ENCODE results near the gene TARS2.
A peak's percentile ranks its signal among the peaks of the same experiment; 100 is the strongest.

The TARS2 gene

DNA sequence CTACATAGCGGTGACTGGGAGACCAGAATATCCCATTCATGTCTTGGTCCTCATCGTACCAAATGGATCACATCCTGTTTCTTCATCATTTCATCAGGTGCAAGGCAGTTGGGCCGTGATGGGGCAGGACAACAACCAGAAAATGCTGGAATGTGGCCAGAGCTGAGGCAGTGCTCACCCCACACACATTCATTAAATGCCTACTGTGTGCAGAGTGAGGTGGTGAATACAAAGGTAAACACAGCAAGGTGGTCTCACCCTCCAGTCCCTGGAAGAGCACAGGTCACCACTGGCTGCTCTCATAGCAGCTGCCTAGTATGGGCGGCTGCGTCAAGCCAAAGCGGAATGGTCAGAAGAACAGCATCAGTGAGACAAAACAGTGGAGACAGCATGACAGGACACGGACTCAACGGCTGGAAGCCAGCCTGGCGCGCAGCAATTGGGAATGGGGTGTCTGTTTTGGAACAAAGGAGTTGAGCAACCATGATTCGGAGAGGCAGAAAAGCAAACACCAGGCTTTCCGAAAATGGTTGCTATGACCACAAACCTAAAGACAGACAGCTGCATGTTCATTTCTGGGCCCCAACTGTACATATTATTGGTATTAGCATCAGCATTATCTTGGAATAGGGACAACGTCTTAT is 56.4 kb downstream of the TARS2 start:
- DNase-seq = no peak

DNA sequence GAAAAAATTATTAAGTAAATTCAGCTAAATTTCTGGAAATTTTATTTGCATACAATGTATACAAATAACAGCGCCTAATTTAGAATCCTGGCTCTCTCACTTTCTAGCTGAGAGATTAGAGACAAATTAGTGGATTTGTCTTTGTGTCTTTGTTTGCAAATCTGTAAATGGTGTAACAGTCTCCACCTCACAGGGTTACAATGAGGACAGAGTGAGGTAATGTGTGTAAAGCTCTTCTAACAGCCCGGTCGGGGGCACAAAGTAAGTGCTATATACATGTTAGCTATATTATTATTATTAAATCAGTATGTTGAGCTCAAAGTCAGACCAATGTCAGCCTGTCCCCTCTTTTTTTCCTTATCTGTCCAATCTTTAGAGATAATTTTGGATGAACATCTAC is 57.0 kb downstream of the TARS2 start:
- DNase-seq = no peak

DNA sequence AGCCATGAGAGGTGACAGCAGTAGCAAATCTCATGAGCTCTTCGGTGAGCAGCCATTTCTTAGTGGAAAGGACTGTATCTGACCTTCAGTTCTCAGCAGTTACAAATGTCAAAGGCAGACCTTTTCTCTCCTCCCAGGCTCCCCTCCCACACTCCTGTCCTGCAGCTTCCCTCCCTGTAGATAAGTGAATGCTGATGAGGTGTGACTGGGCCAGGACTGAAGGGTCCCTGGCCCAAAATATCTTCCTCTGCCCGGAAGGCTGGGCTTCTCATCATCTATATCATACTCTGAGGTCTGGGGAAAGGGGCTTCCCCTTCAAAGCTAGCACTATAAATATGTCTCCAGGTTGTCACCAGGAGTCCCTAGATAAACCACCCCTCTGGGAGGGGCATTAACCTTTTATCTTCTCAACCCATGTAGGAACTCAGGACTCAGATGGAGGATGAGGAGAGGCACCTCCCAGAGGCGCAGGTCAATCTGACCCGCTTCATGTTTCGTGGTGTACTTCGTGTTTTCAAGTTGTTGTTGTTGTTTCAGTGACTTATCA is 58.3 kb downstream of the TARS2 start:
- no peak for DNase-seq

DNA sequence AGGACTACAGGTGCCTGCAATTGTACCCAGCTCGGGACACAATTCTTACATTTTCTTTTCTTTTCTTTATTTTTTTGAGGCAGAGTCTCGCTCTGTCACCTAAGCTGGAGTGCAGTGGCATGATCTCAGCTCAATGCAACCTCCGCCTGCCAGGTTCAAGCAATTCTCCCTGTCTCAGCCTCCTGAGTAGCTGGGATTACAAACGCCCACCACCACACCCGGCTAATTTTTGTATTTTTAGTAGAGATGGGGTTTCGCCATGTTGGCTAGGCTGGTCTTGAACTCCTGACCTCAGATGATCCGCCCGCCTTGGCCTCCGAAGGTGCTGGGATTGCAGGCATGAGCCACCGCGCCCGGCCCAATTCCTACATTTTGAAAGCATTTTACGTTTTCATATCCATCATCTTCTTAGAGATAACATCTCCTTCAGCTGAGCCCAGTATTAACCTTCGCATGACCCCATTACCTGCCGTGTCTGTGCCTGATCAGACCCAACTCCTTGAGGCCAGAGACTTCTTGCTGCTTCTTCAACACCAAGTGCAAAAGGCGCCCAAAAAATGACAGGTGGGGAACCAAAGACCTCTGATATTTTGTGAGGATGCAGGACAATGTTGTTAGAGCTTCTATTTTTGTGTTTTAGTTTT is 59.2 kb downstream of the TARS2 start:
- DNase-seq = no peak

DNA sequence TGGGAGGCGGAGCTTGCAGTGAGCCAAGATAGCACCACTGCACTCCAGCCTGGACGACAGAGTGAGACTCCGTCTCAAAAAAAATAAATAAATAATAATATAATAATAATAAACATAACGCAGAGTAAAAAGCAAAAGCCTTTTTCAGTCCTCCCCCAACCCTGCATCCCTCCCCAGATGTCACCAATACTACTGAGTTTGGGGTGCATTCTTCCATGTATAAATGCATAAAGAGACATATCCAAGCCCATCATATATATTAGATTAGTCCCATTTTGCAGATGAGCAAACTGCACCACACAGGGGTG is 61.1 kb downstream of the TARS2 start:
- no peak for DNase-seq

DNA sequence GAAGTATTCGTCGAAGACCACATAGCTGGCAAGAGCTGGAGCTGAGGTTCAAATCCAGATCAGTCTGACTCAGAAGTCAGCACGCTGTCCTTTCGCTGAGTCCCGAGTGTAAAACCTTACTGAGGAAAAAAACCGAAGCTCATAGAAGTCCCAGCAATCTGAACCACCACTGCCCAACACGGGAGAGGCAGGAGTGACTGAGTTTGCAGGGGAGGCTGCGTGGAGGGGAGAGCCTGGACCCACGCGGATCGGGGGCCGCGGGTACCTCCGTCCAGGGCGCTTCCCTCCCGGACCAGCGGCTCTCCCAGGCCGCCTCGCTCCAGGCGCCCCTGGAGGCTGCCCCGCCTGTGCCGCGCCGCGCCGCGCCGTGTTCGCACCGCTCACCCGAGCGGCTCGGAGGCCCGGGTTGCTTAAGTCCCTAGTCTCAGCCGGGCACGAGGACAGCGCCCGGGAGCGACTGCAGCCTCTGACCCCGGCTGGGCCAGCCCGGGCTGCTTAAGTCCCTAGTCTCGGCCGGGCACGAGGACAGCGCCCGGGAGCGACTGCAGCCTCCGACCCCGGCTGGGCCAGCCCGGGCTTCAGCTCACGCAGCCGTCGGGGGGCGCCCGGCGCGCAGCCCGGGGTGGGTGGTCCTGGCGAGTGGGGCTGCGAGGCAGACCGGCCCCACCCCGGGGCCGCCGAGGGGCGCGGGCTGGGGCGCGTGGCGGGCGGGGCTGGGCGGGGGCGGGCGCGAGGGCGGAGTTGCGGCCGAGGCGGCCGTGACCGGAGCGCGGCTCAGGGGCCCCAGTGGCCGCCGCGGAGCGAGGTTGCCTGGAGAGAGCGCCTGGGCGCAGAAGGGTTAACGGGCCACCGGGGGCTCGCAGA is 61.6 kb downstream of the TARS2 start, which contains the start of gene ADAMTSL4:
TSS of gene ADAMTSL4 (plus strand) at position 777 of the 864 bp plus-strand sequence. CDS start 2,881 bp downstream, outside the sequence.
- DNase-seq = peak in 1 of 2 donors; percentile 49

DNA sequence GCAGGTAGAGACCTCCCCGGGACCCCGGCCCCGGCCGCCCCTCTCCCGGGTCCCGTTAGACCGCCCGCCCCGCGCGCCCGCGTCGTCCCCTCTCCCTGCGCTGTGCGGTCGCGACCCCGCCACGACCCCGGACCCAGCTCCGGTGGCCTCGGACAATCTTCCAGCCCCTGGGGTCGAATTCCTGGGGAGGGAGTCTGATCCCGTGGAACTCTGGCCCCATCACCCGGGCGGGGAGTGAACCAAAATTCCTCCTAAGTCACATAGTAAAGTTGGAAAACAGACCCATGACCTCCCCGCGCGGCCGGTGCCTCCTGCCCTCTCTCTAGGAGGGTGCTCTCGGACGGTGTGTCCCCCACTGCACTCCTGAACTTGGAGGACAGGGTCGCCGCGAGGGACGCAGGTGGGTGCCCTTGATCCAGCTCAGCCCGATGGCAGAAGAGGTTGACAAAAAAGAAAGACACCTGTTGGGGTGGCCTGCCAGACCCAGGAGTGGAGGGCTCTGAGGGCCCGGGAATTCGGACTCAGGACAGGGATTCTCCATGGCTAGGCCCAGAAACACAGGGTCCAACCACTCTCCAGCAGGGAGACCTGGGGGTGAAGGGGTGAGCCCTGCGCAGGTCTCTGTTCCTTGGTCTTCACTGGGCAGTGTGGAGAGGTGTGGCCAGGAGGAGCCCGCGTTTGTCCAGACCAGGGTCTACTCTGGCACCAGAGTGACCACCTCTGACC is 62.4 kb downstream of the TARS2 start:
- DNase-seq = no peak

DNA sequence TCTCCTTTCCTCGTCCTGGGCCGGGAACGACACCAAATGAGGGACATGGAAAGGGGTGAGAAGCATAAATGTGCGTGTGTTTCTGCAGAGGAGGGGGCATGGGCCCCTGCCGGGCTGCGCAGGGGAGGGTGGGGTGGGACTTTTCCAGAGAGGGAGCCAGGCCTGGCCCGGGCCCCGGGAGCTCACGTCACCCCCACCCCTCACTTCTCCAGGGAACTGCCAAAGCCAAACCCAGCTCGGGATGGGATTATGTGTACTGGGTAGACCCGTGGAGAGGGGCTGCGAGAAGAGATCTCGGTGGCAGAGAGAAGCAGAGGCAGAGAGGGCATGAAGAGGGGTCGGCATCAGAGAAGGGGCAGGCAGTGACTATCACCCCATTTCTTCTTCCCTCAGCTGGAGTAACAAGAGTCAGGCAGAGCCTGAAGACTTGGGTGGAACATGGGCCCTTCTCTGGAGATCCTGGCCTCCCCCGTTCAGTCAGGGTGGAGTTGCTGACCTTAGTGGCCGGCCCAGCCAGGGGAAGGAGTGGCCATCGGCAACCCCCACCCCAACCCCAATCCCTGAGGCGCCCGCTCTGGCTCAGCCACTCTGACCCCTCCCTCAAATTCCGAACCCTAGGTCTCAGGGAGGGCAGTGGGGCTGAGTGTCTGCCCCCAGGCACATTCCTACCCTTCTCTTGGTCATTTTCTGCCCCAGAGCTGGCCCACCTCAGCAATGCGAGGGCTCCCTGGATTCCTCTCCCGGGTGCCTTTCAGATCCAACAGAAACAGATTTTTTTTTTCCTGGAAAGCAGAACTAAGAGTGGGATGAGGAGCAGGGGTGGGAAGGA is 63.2 kb downstream of the TARS2 start:
- DNase-seq = no peak

DNA sequence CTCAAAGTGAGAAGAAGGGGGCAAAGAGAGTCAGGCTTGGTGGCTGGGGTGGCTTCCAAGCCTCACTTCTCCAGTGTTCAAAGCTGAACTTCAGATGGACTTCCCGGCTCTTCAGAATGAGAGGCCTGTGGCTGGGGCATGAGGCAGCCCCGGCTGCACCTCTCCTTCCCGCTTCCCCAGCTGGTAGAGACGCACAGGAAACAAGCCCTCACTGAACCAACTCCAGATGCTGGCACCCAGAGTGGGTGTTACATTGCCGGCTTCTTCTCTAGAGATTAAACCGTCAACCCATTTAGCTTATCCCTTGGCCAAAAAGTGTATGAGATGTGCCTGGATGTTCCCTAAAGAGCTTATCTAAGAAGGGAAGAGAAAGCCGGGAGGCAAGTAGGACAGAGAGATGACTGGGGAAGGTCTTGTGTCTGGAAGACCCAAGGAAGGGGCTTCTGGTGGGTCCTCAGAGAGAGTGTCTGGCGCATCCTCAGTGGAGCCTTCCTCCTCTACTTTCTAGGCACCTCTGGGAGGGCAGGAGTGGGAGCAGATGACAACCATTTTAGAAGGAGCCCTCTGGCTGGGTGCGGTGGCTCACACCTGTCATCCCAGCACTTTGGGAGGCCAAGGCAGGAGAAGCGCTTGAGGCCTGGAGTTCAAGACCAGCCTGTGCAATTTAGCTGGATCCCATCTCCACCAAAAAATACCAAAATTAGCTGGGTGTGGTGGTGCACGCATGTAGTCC is 64.0 kb downstream of the TARS2 start:
- peak in 1 of 2 donors; percentile 35 for DNase-seq

DNA sequence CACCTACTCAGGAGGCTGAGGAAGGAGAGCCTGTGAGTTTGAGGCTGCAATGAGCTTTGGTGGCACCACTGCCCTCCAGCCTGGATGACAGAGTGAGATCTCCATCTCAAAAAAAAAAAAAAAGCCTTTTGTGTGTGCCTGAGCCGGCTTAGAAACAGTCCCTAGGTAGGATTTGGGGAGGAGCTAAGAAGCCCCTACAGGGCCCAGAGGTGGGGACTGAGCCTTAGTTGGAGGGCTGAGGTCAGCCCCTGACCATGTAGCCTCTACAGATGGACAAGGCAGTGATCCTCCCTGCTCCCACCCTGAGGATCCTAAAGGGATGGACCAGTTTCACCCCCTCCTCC is 64.5 kb downstream of the TARS2 start:
- DNase-seq = no peak

DNA sequence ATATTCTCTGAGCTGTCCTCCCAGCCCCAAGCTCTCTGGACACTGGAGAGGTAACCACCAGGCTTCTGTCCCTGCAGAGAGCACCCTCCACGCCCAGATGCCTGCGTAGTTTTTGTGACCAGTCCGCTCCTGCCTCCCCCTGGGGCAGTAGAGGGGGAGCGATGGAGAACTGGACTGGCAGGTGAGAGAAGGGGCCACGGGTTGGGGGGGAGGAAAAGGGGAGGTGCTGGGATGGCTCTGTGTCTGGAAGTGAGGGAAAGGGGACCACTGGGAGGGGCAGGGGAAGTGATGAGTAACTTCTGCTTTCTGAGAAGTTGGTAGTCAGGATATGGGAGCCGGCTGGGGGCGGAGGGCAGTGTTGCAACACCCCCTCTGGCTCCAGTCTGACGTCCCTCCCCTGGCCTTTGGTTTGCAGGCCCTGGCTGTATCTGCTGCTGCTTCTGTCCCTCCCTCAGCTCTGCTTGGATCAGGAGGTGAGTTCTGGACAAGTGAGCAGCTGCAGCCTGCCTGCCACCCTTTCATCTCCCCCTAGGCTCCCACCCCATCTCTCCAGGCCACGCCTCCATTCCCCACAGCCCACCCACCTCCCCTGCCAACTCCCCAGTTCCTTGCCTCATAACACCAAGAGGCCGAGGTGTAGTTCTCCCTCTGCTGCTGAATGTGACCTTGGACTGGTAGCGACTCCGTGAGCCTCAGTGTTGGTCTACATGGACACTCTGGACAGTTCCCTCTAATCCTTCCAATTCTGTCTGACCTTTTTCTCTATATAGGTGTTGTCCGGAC is 65.1 kb downstream of the TARS2 start:
- DNase-seq = peak; percentile 47 to 77

DNA sequence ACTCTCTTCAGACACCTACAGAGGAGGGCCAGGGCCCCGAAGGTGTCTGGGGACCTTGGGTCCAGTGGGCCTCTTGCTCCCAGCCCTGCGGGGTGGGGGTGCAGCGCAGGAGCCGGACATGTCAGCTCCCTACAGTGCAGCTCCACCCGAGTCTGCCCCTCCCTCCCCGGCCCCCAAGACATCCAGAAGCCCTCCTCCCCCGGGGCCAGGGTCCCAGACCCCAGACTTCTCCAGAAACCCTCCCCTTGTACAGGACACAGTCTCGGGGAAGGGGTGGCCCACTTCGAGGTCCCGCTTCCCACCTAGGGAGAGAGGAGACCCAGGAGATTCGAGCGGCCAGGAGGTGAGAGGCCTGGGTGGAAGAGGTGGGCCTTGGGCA is 65.7 kb downstream of the TARS2 start:
- DNase-seq = no peak

DNA sequence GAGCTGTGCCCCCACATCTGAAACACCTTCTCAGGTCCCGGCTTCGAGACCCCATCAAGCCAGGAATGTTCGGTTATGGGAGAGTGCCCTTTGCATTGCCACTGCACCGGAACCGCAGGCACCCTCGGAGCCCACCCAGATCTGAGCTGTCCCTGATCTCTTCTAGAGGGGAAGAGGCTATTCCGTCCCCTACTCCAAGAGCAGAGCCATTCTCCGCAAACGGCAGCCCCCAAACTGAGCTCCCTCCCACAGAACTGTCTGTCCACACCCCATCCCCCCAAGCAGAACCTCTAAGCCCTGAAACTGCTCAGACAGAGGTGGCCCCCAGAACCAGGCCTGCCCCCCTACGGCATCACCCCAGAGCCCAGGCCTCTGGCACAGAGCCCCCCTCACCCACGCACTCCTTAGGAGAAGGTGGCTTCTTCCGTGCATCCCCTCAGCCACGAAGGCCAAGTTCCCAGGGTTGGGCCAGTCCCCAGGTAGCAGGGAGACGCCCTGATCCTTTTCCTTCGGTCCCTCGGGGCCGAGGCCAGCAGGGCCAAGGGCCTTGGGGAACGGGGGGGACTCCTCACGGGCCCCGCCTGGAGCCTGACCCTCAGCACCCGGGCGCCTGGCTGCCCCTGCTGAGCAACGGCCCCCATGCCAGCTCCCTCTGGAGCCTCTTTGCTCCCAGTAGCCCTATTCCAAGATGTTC is 66.3 kb downstream of the TARS2 start:
- DNase-seq = no peak

DNA sequence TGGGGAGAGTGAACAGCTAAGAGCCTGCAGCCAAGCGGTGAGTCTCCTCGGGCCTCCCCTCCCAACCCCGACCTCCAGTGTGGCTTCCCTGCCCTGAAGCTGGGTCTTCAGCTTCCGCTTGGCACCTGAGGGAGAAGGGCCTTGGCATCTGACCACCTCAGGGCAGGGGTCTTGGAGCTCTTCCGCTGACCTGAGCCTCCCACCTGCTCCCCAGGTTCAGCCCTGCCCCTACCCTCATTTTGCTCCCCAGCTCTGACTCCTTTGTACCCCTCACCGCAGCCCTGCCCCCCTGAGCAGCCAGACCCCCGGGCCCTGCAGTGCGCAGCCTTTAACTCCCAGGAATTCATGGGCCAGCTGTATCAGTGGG is 66.8 kb downstream of the TARS2 start:
- no peak for DNase-seq

DNA sequence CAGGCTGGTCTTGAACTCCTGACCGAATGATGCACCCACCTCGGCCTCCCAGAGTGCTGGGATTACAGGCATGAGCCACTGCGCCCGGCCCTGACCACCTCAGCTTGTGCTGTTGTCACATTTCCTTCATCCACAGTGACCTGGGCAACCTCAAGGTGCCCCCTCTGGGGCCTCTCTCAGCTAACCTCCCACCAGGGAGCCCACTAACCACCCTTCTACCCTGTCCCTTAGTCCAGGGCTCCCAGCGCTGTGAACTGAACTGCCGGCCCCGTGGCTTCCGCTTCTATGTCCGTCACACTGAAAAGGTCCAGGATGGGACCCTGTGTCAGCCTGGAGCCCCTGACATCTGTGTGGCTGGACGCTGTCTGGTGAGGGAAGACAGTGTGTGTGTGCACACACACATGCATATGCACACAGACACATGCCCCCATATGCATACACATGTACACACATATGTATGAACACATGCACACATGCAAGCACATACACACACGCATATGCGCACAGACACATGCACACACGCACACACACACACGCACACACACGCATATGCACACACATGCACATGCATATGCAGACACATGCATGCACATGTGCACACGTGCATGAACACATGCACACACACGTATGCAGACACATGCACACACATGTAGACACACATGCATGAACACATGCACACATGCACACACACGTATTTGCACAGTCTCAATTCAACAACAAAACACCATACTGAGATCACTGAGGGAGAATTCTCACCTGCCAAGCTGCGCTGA is 68.2 kb downstream of the TARS2 start:
- no peak for DNase-seq

DNA sequence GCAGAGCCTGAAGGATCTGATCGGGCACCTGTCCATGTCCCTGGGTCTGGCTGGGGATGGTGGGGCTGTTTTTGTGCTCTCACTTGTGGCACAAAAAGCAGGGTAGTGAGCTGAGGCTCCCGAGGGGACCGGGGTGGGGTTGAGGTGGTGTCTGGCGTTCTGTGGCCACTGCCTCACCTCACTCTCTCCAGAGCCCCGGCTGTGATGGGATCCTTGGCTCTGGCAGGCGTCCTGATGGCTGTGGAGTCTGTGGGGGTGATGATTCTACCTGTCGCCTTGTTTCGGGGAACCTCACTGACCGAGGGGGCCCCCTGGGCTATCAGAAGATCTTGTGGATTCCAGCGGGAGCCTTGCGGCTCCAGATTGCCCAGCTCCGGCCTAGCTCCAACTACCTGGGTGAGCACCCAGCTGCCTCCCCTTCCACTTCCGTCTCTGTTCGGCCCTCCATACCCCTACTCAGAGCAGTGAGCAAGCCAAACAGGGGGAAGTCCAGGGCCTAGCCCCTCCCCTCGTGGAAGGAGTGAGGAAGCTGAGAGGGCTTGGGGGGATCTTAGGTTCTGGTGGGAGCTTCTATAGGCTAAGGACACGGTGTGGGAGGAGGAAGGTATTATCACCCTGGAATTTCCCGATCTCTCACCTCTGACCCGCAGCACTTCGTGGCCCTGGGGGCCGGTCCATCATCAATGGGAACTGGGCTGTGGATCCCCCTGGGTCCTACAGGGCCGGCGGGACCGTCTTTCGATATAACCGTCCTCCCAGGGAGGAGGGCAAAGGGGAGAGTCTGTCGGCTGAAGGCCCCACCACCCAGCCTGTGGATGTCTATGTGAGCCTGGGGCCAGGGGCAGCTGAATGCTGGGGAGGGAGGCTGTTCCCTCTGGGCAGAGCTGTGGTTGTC is 69.0 kb downstream of the TARS2 start:
- DNase-seq = no peak

DNA sequence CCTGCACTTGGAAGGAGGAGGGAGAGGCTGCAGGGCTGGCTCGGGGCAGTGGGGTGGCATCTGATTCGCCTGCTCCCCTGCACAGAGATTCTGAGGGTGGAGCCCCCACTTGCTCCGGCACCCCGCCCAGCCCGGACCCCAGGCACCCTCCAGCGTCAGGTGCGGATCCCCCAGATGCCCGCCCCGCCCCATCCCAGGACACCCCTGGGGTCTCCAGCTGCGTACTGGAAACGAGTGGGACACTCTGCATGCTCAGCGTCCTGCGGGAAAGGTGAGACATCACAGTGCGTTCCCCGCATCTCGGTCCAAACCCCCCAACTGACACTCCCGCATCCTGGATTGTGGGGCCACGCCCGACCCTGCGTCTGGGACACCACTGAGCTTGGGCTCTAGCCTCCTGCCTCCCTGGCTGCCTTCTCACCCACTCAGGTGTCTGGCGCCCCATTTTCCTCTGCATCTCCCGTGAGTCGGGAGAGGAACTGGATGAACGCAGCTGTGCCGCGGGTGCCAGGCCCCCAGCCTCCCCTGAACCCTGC is 69.9 kb downstream of the TARS2 start:
- no peak for DNase-seq

All from CD4-positive, alpha-beta T cell treated with Interferon alpha-2 for 1 hour (primary cell).